HepG2 (cell line): ENCODE data around the gene ASTN2. TPM values are rescaled to one million over a fixed set of nuclear protein-coding genes. Genes with fewer than 3 reads are reported as not detected.
A peak's percentile ranks its signal among the peaks of the same experiment; 100 is the strongest.

Experiments
- CEBPB ChIP-seq: IDR thresholded peaks from 2 replicates; pipeline ENCODE4 v1.6.1; 2011; ENCODE audit warnings: low read depth, low read length, improper control_type of control experiment, borderline replicate concordance
- FOXK1 ChIP-seq: sonication (generic); formaldehyde crosslinking; IDR thresholded peaks from 2 replicates; pipeline ENCODE4 v1.4.0; 2020; ENCODE audit warnings: low read depth, missing genetic modification reagents, borderline replicate concordance
- HOXA5 ChIP-seq: sonication (generic); formaldehyde crosslinking; IDR thresholded peaks from 2 replicates; pipeline ENCODE4 v1.4.0; 2020; ENCODE audit warnings: missing genetic modification reagents
- ISL2 ChIP-seq: sonication (generic); formaldehyde crosslinking; IDR thresholded peaks from 2 replicates; pipeline ENCODE4 v1.5.0; 2020; ENCODE audit warnings: missing genetic modification reagents
- MAF1 ChIP-seq: sonication (generic); formaldehyde crosslinking; IDR thresholded peaks from 2 replicates; pipeline ENCODE4 v1.5.0; 2020; ENCODE audit warnings: missing genetic modification reagents, borderline replicate concordance
- MEIS2 ChIP-seq: sonication (generic); formaldehyde crosslinking; IDR thresholded peaks from 2 replicates; pipeline ENCODE4 v1.9.0; 2021; ENCODE audit warnings: mild to moderate bottlenecking, missing genetic modification reagents
- MTA1 ChIP-seq: sonication (generic); formaldehyde crosslinking; IDR thresholded peaks from 2 replicates; pipeline ENCODE4 v1.4.0; 2020; ENCODE audit warnings: missing genetic modification reagents, mild to moderate bottlenecking, borderline replicate concordance
- NCOA2 ChIP-seq: sonication (generic); formaldehyde crosslinking; IDR thresholded peaks from 2 replicates; pipeline ENCODE4 v1.8.0; 2022; ENCODE audit warnings: inconsistent platforms
- NFE2 ChIP-seq: sonication (generic); formaldehyde crosslinking; IDR thresholded peaks from 2 replicates; pipeline ENCODE4 v1.4.0; 2020; ENCODE audit warnings: missing genetic modification reagents
- PHF5A ChIP-seq: IDR thresholded peaks from one replicate; pipeline ENCODE4 v1.6.1; 2018; ENCODE audit warnings: low read depth, missing genetic modification reagents; ENCODE audit not compliant: unreplicated experiment
- POGZ ChIP-seq: sonication (generic); formaldehyde crosslinking; IDR thresholded peaks from 2 replicates; pipeline ENCODE4 v1.4.0; 2020; ENCODE audit warnings: mild to moderate bottlenecking, missing genetic modification reagents
- RAD51 ChIP-seq: fragments of 450-650 bp; IDR thresholded peaks from 2 replicates; pipeline ENCODE4 v1.6.1; 2016; ENCODE audit warnings: borderline replicate concordance
- RARA ChIP-seq: IDR thresholded peaks from 2 replicates; pipeline ENCODE4 v1.6.1; 2016; ENCODE audit warnings: missing genetic modification reagents, missing compliant biosample characterization
- TEAD2 ChIP-seq: sonication (generic); formaldehyde crosslinking; IDR thresholded peaks from 2 replicates; pipeline ENCODE4 v1.9.0; 2021; ENCODE audit warnings: missing genetic modification reagents
- TSC22D2 ChIP-seq: sonication (generic); formaldehyde crosslinking; IDR thresholded peaks from 2 replicates; pipeline ENCODE4 v1.5.1; 2020; ENCODE audit warnings: missing genetic modification reagents, mild to moderate bottlenecking, borderline replicate concordance
- ZNF160 ChIP-seq: sonication (generic); formaldehyde crosslinking; IDR thresholded peaks from 2 replicates; pipeline ENCODE4 v1.8.0; 2022; ENCODE audit warnings: mild to moderate bottlenecking, inconsistent platforms, missing genetic modification reagents
- ZNF232 ChIP-seq: sonication (generic); formaldehyde crosslinking; IDR thresholded peaks from 2 replicates; pipeline ENCODE4 v1.4.0; 2020; ENCODE audit warnings: missing genetic modification reagents, borderline replicate concordance
- ZNF30 ChIP-seq: sonication (generic); formaldehyde crosslinking; IDR thresholded peaks from 2 replicates; pipeline ENCODE4 v1.5.0; 2020; ENCODE audit warnings: mild to moderate bottlenecking, missing genetic modification reagents
- ZNF333 ChIP-seq: sonication (generic); formaldehyde crosslinking; IDR thresholded peaks from 2 replicates; pipeline ENCODE4 v1.4.0; 2020; ENCODE audit warnings: mild to moderate bottlenecking, missing genetic modification reagents, borderline replicate concordance
- ZNF510 ChIP-seq: sonication (generic); formaldehyde crosslinking; IDR thresholded peaks from 2 replicates; pipeline ENCODE4 v1.4.0; 2020; ENCODE audit warnings: low read depth, mild to moderate bottlenecking, missing genetic modification reagents
- ZNF775 ChIP-seq: sonication (generic); formaldehyde crosslinking; IDR thresholded peaks from 2 replicates; pipeline ENCODE4 v1.4.0; 2020; ENCODE audit warnings: missing genetic modification reagents, mild to moderate bottlenecking, moderate library complexity, borderline replicate concordance
- ZNF777 ChIP-seq: sonication (generic); formaldehyde crosslinking; IDR thresholded peaks from 2 replicates; pipeline ENCODE4 v1.4.0; 2020; ENCODE audit warnings: missing genetic modification reagents
- ZNF839 ChIP-seq: sonication (generic); formaldehyde crosslinking; IDR thresholded peaks from 2 replicates; pipeline ENCODE4 v1.4.0; 2020; ENCODE audit warnings: missing genetic modification reagents, mild to moderate bottlenecking, borderline replicate concordance
- polyA plus RNA-seq, 8 experiments: library from polyadenylated mRNA; depleted of rRNA in 3 of 8; stranded (reverse) in 7 of 8; unstranded in 1 of 8; fragments of >200 nt; fragmentation: Illumina TruSeq in 4 of 8; extraction: Trizol in 4 of 8; gene quantifications; 2 replicates each; pipeline versions ENCODE4 v1.2.1 to v1.2.3, GENCODE V29; 2011 to 2016; ENCODE audit warnings: low read depth in 4 of 8, missing spikeins in 1 of 8, mixed read lengths in 1 of 8; ENCODE audit not compliant: insufficient read depth in 1 of 8
- total RNA-seq, 5 experiments: library from RNA; depleted of rRNA; stranded (reverse); fragments of >200 nt; fragmentation: Illumina TruSeq; extraction: Trizol; gene quantifications; 2 replicates each; pipeline ENCODE4 v1.2.3, GENCODE V29; 2016; ENCODE audit warnings: low read depth in 1 of 5
- TF ChIP-seq, protein P1 (sequence below): sonication (generic); formaldehyde crosslinking; IDR thresholded peaks from 2 replicates; pipeline ENCODE4 v1.4.0; 2020; ENCODE audit warnings: mild to moderate bottlenecking, missing genetic modification reagents
- TF ChIP-seq, protein P2 (sequence below): sonication (generic); formaldehyde crosslinking; IDR thresholded peaks from 2 replicates; pipeline ENCODE4 v1.4.0; 2020; ENCODE audit warnings: low read depth, missing genetic modification reagents
- TF ChIP-seq, protein P3 (sequence below): sonication (generic); formaldehyde crosslinking; IDR thresholded peaks from 2 replicates; pipeline ENCODE4 v1.4.0; 2020; ENCODE audit warnings: low read depth, mild to moderate bottlenecking, missing genetic modification reagents

ASTN2 gene
- total and polyA plus RNA-seq, 2 of the 13 experiments (the other 11 are each of a cell fraction or from before 2014, with no cell fraction given) = 5.2 to 13.5 TPM

DNA sequence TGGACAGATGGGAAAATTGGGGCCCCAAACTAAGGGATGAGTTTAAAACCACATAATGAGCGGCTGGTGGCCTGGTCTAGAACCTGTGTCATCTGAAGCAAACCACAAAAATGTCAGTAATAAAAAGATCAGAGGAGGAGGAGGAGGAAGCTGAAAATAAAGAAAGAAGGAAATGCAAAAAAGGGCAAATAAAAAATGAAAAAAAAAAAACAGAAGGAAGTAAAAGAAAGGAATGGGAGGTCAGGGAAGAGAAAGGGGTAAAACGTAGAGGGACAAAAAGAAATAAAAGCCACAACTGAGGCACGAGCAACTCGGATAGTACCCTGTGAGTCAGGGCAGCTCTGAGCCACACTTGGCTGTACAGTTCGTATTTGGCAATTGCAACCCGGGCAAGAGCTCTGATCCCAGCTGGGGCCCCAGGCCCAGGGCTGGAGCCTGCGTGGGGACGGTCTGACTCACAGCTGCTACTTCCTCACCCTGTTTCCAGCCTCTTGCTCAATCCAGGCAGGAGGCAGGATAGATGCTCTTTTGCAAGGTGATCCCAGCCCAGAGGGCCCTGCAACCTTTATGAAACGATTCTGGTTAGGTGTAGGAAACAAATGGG, 865.7 kb downstream of the ASTN2 start (continued):
- TF ChIP-seq HOXA5 (CRISPR knock-in tag) (no peak), RARA (CRISPR knock-in tag) (peak; percentile 61), NFE2 (CRISPR knock-in tag) (no peak), ZNF839 (CRISPR knock-in tag) (no peak), TEAD2 (no peak), ISL2 (CRISPR knock-in tag) (peak; percentile 58; the same call in 1 of the 2 replicates), MTA1 (peak; percentile 35; the same call in 1 of the 2 replicates), ZNF510 (CRISPR knock-in tag) (no peak), PHF5A (CRISPR knock-in tag) (no peak), NCOA2 (CRISPR knock-in tag) (peak; percentile 50), POGZ (CRISPR knock-in tag) (peak; percentile 88), FOXK1 (CRISPR knock-in tag) (peak; percentile 37; the same call in 1 of the 2 replicates), ZNF333 (CRISPR knock-in tag) (no peak), ZNF30 (CRISPR knock-in tag) (no peak), MAF1 (CRISPR knock-in tag) (no peak), ZNF160 (CRISPR knock-in tag) (no peak), TSC22D2 (CRISPR knock-in tag) (no peak), MEIS2 (CRISPR knock-in tag) (no peak), RAD51 (no peak), ZNF775 (CRISPR knock-in tag) (no peak), ZNF232 (CRISPR knock-in tag) (no peak), CEBPB (peak; percentile 99), ZNF777 (CRISPR knock-in tag) (no peak)
- TF ChIP-seq, protein P1, sequence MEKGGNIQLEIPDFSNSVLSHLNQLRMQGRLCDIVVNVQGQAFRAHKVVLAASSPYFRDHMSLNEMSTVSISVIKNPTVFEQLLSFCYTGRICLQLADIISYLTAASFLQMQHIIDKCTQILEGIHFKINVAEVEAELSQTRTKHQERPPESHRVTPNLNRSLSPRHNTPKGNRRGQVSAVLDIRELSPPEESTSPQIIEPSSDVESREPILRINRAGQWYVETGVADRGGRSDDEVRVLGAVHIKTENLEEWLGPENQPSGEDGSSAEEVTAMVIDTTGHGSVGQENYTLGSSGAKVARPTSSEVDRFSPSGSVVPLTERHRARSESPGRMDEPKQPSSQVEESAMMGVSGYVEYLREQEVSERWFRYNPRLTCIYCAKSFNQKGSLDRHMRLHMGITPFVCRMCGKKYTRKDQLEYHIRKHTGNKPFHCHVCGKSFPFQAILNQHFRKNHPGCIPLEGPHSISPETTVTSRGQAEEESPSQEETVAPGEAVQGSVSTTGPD (CRISPR knock-in tag) = no peak
- TF ChIP-seq, protein P2, sequence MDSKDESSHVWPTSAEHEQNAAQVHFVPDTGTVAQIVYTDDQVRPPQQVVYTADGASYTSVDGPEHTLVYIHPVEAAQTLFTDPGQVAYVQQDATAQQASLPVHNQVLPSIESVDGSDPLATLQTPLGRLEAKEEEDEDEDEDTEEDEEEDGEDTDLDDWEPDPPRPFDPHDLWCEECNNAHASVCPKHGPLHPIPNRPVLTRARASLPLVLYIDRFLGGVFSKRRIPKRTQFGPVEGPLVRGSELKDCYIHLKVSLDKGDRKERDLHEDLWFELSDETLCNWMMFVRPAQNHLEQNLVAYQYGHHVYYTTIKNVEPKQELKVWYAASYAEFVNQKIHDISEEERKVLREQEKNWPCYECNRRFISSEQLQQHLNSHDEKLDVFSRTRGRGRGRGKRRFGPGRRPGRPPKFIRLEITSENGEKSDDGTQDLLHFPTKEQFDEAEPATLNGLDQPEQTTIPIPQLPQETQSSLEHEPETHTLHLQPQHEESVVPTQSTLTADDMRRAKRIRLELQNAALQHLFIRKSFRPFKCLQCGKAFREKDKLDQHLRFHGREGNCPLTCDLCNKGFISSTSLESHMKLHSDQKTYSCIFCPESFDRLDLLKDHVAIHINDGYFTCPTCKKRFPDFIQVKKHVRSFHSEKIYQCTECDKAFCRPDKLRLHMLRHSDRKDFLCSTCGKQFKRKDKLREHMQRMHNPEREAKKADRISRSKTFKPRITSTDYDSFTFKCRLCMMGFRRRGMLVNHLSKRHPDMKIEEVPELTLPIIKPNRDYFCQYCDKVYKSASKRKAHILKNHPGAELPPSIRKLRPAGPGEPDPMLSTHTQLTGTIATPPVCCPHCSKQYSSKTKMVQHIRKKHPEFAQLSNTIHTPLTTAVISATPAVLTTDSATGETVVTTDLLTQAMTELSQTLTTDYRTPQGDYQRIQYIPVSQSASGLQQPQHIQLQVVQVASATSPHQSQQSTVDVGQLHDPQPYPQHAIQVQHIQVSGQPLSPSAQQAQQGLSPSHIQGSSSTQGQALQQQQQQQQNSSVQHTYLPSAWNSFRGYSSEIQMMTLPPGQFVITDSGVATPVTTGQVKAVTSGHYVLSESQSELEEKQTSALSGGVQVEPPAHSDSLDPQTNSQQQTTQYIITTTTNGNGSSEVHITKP (CRISPR knock-in tag) = no peak
- TF ChIP-seq, protein P3, sequence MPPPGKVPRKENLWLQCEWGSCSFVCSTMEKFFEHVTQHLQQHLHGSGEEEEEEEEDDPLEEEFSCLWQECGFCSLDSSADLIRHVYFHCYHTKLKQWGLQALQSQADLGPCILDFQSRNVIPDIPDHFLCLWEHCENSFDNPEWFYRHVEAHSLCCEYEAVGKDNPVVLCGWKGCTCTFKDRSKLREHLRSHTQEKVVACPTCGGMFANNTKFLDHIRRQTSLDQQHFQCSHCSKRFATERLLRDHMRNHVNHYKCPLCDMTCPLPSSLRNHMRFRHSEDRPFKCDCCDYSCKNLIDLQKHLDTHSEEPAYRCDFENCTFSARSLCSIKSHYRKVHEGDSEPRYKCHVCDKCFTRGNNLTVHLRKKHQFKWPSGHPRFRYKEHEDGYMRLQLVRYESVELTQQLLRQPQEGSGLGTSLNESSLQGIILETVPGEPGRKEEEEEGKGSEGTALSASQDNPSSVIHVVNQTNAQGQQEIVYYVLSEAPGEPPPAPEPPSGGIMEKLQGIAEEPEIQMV (CRISPR knock-in tag) = no peak
